Neural cell (in vitro differentiated cells): ENCODE results near the gene HSPA5. TPM values are rescaled to one million over a fixed set of nuclear protein-coding genes. Genes with fewer than 3 reads are reported as not detected.

Source experiments
- H2AFZ ChIP-seq: fragments of 200-600, 300-800 bp; sonication (generic), shearing (Covaris generic); 2 replicates; pipeline ENCODE4 v1.6.0; 2014; ENCODE audit warnings: low read depth, mild to moderate bottlenecking, antibody characterized with exemption, low read length, moderate library complexity
- H3F3A ChIP-seq: fragments of 200-600 bp; shearing (Covaris generic); 2 replicates; pipeline ENCODE4 v1.6.1; 2016; ENCODE audit warnings: mild to moderate bottlenecking, moderate library complexity, mixed read lengths, antibody characterized with exemption, low read length; ENCODE audit not compliant: insufficient read depth, poor library complexity, severe bottlenecking
- H3K27ac ChIP-seq: fragments of 200-600, 300-800 bp; sonication (generic), shearing (Covaris generic); 2 replicates; pipeline ENCODE4 v1.5.1; 2014; ENCODE audit warnings: mild to moderate bottlenecking, low read length, moderate library complexity
- H3K27me3 ChIP-seq: fragments of 300-800, 200-600 bp; sonication (generic), shearing (Covaris generic); 2 replicates; pipeline ENCODE4 v1.6.0; 2014; ENCODE audit warnings: mild to moderate bottlenecking, low read depth, low read length, moderate library complexity; ENCODE audit not compliant: insufficient read depth
- H3K36me3 ChIP-seq: fragments of 300-800, 200-600 bp; sonication (generic), shearing (Covaris generic); 2 replicates; pipeline ENCODE4 v1.5.1; 2014; ENCODE audit warnings: mild to moderate bottlenecking, antibody characterized with exemption, low read length, moderate library complexity; ENCODE audit not compliant: insufficient read depth
- H3K4me2 ChIP-seq: fragments of 300-800, 200-600 bp; sonication (generic), shearing (Covaris generic); 2 replicates; pipeline ENCODE4 v1.6.0; 2014; ENCODE audit warnings: mild to moderate bottlenecking, low read length
- H3K4me3 ChIP-seq: fragments of 300-800, 200-600 bp; sonication (generic), shearing (Covaris generic); 2 replicates; pipeline ENCODE4 v1.5.1; 2014; ENCODE audit warnings: mild to moderate bottlenecking, low read length, moderate library complexity
- H3K79me2 ChIP-seq: fragments of 200-600 bp; shearing (Covaris generic); replicated peaks from 2 replicates; pipeline ENCODE4 v1.6.0; 2014; ENCODE audit warnings: mild to moderate bottlenecking, low read length, moderate library complexity; ENCODE audit not compliant: insufficient read depth
- H3K9ac ChIP-seq: fragments of 300-800, 200-600 bp; sonication (generic), shearing (Covaris generic); 2 replicates; pipeline ENCODE4 v1.6.1; 2016; ENCODE audit warnings: mild to moderate bottlenecking, low read length, mixed read lengths
- H3K9me2 ChIP-seq: fragments of 200-600 bp; shearing (Covaris generic); 2 replicates; pipeline ENCODE4 v1.6.1; 2016; ENCODE audit warnings: mild to moderate bottlenecking, low read length, mixed read lengths; ENCODE audit not compliant: insufficient read depth
- H3K9me3 ChIP-seq: fragments of 200-600, 300-800 bp; sonication (generic), shearing (Covaris generic); 2 replicates; pipeline ENCODE4 v1.6.1; 2016; ENCODE audit warnings: mild to moderate bottlenecking, mixed run types, low read length, moderate library complexity, mixed read lengths
- H4K20me1 ChIP-seq: fragments of 200-600 bp; shearing (Covaris generic); 2 replicates; pipeline ENCODE4 v1.6.1; 2016; ENCODE audit warnings: mild to moderate bottlenecking, mixed run types; ENCODE audit not compliant: insufficient read depth
- CTCF ChIP-seq: fragments of 450-650 bp; IDR thresholded peaks from 2 replicates; pipeline ENCODE4 v1.5.1; 2014; ENCODE audit warnings: antibody characterized with exemption, mild to moderate bottlenecking, moderate library complexity; ENCODE audit not compliant: poor library complexity, severe bottlenecking
- EP300 ChIP-seq: fragments of 450-650 bp; conservative IDR thresholded peaks from 2 replicates; pipeline ENCODE4 v1.6.1; 2014; ENCODE audit warnings: antibody characterized with exemption, mild to moderate bottlenecking, moderate library complexity; ENCODE audit not compliant: poor library complexity, severe bottlenecking
- EZH2 ChIP-seq: fragments of 200-600, 300-800 bp; shearing (Covaris generic), sonication (generic); IDR thresholded peaks from 2 replicates; pipeline ENCODE4 v1.6.1; 2014; ENCODE audit warnings: antibody characterized with exemption, low read length, borderline replicate concordance, mild to moderate bottlenecking; ENCODE audit not compliant: insufficient read depth, poor library complexity, severe bottlenecking
- MXI1 ChIP-seq: fragments of 450-650 bp; conservative IDR thresholded peaks from 2 replicates; pipeline ENCODE4 v1.6.1; 2014; ENCODE audit warnings: antibody characterized with exemption, mild to moderate bottlenecking; ENCODE audit not compliant: poor library complexity, severe bottlenecking
- POLR2AphosphoS5 ChIP-seq: IDR thresholded peaks from 2 replicates; pipeline ENCODE4 v1.6.1; 2012
- RAD21 ChIP-seq: fragments of 450-650 bp; conservative IDR thresholded peaks from 2 replicates; pipeline ENCODE4 v1.6.1; 2014; ENCODE audit warnings: antibody characterized with exemption, mild to moderate bottlenecking, moderate library complexity
- REST ChIP-seq: IDR thresholded peaks from 2 replicates; pipeline ENCODE4 v1.6.1; 2012; ENCODE audit warnings: borderline replicate concordance
- SMC3 ChIP-seq: fragments of 450-650 bp; conservative IDR thresholded peaks from 2 replicates; pipeline ENCODE4 v1.6.1; 2014; ENCODE audit warnings: antibody characterized with exemption, mild to moderate bottlenecking, moderate library complexity; ENCODE audit not compliant: poor library complexity
- TAF1 ChIP-seq: IDR thresholded peaks from 2 replicates; pipeline ENCODE4 v1.6.1; 2012; ENCODE audit warnings: low read depth
- polyA plus RNA-seq: library from polyadenylated mRNA; depleted of rRNA; stranded (reverse); fragments of >200 nt; gene quantifications from 2 replicates; pipeline ENCODE4 v1.2.3, GENCODE V29; 2014
- small RNA-seq, 3 experiments: library from RNA; depleted of rRNA; stranded (forward); fragments of <200 nt; gene quantifications; one replicate each; pipeline ENCODE3, GENCODE V24; 2012

Gene HSPA5
- polyA plus RNA-seq, 1 donor from 2014 or later: 17.6 TPM

- H4K20me1 ChIP-seq: no peaks in the 10 kb centered on the region
- H3K36me3 ChIP-seq: no peaks in the 10 kb centered on the region
- H3K9me2 ChIP-seq: no peaks in the 10 kb centered on the region
- H2AFZ ChIP-seq: peak overlapping the region; percentile 94
- no peaks in the 10 kb centered on the region for H3F3A ChIP-seq
- no peaks in the 10 kb centered on the region for H3K27me3 ChIP-seq
- H3K27ac ChIP-seq: peak overlapping the region; percentile 96
- peak overlapping the region; percentile 87 for H3K4me3 ChIP-seq
- peaks cover 51% of the 10 kb centered on the region for H3K79me2 ChIP-seq
- H3K4me2 ChIP-seq: peak overlapping the region; percentile 84
- H3K9me3 ChIP-seq: no peaks in the 10 kb centered on the region
- TF ChIP-seq POLR2AphosphoS5 (no peak), EZH2 (no peak), SMC3 (no peak), REST (no peak), EP300 (no peak), CTCF (no peak), RAD21 (no peak), MXI1 (no peak), TAF1 (no peak)
- peak overlapping the region; percentile 99 for H3K9ac ChIP-seq
These were observed 52.2 kb downstream of the HSPA5 start for GRCh38 chr9:125189011-125189360.

Small RNAs within 50 kb of the gene (small RNA-seq; reads per million reads assigned to genes)
- gene AL354710.1: 0 reads per million in 3 experiments

Other genes starting within 250 kb of the HSPA5 start
- gene SCAI, start 97.8 kb downstream of the HSPA5 start, polyA plus RNA-seq: 30.0 and 43.2 TPM in 2 replicates
- gene PPP6C, start 51.5 kb downstream of the HSPA5 start, polyA plus RNA-seq: 21.4 and 25.1 TPM in 2 replicates
- gene RABEPK, start 40.8 kb downstream of the HSPA5 start, polyA plus RNA-seq: 58.2 and 67.2 TPM in 2 replicates
- gene GAPVD1, start 20.5 kb upstream of the HSPA5 start, polyA plus RNA-seq: 39.4 and 49.2 TPM in 2 replicates